ENCODE data around the gene AKR1A1.
"Not testable (repeated sequence)": the region's sequence is repeated elsewhere in the genome, so short reads cannot be mapped to it uniquely, and the experiment has no call there.

The AKR1A1 gene

GRCh38 chr1:45570631-45571030, 20.0 kb downstream of the AKR1A1 start:
- DNase-seq: no peak

- DNase-seq: peak; percentile 4
These were observed 22.7 kb downstream of the AKR1A1 start for GRCh38 chr1:45573231-45573804.

GRCh38 chr1:45574105-45574626, 23.5 kb downstream of the AKR1A1 start:
- no peak for DNase-seq

GRCh38 chr1:45583264-45583665, 32.6 kb downstream of the AKR1A1 start:
- DNase-seq: peak; percentile 97

GRCh38 chr1:45583666-45584350, 33.2 kb downstream of the AKR1A1 start, which contains the start of gene NASP:
Gene NASP (plus strand): TSS chr1:45584041. CDS start chr1:45584147, 106 bp downstream.
- peak; percentile 83 for DNase-seq

GRCh38 chr1:45584351-45585109, 33.9 kb downstream of the AKR1A1 start:
- peak; percentile 84 for DNase-seq

GRCh38 chr1:45585110-45585426, 34.4 kb downstream of the AKR1A1 start:
- DNase-seq: no peak

GRCh38 chr1:45585496-45586075, 35.0 kb downstream of the AKR1A1 start:
- DNase-seq: no peak

GRCh38 chr1:45586769-45587168, 36.1 kb downstream of the AKR1A1 start:
- no peak for DNase-seq

- no peak for DNase-seq
These were observed 39.2 kb downstream of the AKR1A1 start for GRCh38 chr1:45589861-45590260.

GRCh38 chr1:45594412-45594811, 43.8 kb downstream of the AKR1A1 start:
- DNase-seq: no peak

- not testable (repeated sequence) for DNase-seq
These were observed 46.1 kb downstream of the AKR1A1 start for GRCh38 chr1:45596765-45597164.

GRCh38 chr1:45604239-45604638, 53.6 kb downstream of the AKR1A1 start:
- DNase-seq: no peak

- no peak for DNase-seq
These were observed 56.9 kb downstream of the AKR1A1 start for GRCh38 chr1:45607404-45608074.

GRCh38 chr1:45608175-45609156, 57.8 kb downstream of the AKR1A1 start:
- DNase-seq: no peak

GRCh38 chr1:45610589-45611226, 60.1 kb downstream of the AKR1A1 start:
- DNase-seq: no peak

GRCh38 chr1:45612941-45613579, 62.4 kb downstream of the AKR1A1 start:
- no peak for DNase-seq

GRCh38 chr1:45615885-45616284, 65.3 kb downstream of the AKR1A1 start:
- DNase-seq: no peak

- no peak for DNase-seq
These were observed 67.0 kb downstream of the AKR1A1 start for GRCh38 chr1:45617618-45618017.

GRCh38 chr1:45619149-45619921, 68.7 kb downstream of the AKR1A1 start:
- no peak for DNase-seq
